Measurements from ENCODE around the gene THSD7A. TPM values are rescaled to one million over a fixed set of nuclear protein-coding genes. Genes with fewer than 3 reads are reported as not detected.

Gene THSD7A
- total RNA-seq, 1 experiment from 2014 or later, result not detected

DNA sequence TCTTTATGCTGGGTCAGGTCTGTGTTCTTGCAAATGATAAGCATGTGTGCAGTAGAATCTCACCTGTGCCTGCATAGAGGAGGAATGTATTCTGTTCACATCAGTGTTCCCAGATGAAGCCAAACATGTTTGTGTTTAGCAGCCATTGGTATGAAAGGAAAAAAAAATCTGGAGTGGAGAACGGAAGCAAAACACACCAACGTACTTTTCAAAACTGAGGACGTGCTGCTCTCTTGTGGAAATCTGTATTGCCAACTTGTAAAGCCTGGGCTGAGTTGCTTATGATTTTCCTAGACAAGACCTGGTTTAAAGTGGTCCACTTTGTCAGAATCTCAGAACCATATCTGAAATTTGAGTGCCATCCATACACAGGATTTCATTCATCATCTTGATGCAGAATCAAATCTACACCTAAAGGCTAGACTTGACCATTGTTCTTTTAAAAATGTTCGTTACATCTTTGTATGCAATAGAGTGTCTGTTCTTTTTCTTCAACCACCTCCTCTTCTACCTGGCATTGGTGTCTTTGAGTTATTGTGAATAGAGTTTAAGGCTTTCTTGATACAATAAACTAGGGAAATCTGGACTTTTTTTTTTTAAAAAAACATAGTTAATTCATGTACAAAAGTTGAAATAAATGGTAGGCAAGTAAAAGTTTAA lies 490.6 kb downstream of the THSD7A start:
- peaks cover 12% of the 10 kb centered on the region for H3K4me1 Mint-ChIP-seq (ENCODE audit: insufficient read depth, unreplicated experiment)
- H3K36me3 Mint-ChIP-seq (ENCODE audit: insufficient read depth, unreplicated experiment), result no peaks in the 10 kb centered on the region
- no peak overlapping the region for H3K4me3 Mint-ChIP-seq (ENCODE audit: unreplicated experiment)
- DNase-seq (ENCODE audit: unreplicated experiment), result peak; percentile 41
- no peak overlapping the region for H3K27ac Mint-ChIP-seq (ENCODE audit: low read depth, unreplicated experiment)
- no peaks in the 10 kb centered on the region for H3K9me3 Mint-ChIP-seq (ENCODE audit: unreplicated experiment)
- TF ChIP-seq, protein P1, sequence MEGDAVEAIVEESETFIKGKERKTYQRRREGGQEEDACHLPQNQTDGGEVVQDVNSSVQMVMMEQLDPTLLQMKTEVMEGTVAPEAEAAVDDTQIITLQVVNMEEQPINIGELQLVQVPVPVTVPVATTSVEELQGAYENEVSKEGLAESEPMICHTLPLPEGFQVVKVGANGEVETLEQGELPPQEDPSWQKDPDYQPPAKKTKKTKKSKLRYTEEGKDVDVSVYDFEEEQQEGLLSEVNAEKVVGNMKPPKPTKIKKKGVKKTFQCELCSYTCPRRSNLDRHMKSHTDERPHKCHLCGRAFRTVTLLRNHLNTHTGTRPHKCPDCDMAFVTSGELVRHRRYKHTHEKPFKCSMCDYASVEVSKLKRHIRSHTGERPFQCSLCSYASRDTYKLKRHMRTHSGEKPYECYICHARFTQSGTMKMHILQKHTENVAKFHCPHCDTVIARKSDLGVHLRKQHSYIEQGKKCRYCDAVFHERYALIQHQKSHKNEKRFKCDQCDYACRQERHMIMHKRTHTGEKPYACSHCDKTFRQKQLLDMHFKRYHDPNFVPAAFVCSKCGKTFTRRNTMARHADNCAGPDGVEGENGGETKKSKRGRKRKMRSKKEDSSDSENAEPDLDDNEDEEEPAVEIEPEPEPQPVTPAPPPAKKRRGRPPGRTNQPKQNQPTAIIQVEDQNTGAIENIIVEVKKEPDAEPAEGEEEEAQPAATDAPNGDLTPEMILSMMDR (IDR thresholded peaks at IDR 0.05; ENCODE audit: unreplicated experiment), result peak; percentile 37
- intact Hi-C loops (cut with micrococcal nuclease), result loop anchor here (1.0 to 10.0 kb wide), 4 partner anchors 129 to 929 kb away; no protein-coding TSS in a partner anchor
- BruUV-seq (replicated peaks), result no TSS peak
- H3K27me3 Mint-ChIP-seq (ENCODE audit: insufficient read depth, unreplicated experiment), result no peaks in the 10 kb centered on the region
- POLR2A ChIA-PET, result interaction anchor here (0.6 kb wide), 1 partner anchor 1137 kb away, joined by 4 read pairs; no protein-coding TSS in a partner anchor
- CTCF ChIA-PET, result interaction anchor here (0.6 to 2.2 kb wide), 10 partner anchors 10 to 520 kb away, joined by 3 to 9 read pairs (median 3); no protein-coding TSS in a partner anchor

DNA sequence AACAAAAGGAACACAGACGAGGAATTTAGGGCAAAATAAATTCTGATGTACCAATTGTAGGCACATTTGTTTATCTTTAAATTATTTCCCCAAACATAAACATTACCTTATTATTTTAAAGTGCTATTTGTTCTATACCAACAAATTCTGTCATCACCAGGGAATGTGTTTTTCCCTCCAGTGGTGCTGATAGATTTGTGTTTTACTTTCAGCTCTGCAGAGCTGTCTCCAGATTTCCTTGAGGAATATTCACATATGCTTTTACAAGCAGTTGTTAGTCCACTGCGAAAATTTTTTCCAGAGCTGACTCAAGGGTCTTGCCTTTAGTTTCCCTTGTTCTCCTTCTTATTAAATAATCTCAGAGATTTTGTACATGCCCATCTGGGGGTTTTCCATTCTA lies 495.6 kb downstream of the THSD7A start:
- TF ChIP-seq, protein P1 (IDR thresholded peaks at IDR 0.05; ENCODE audit: unreplicated experiment), result no peak
- ChIA-PET CTCF (no interaction called here), POLR2A (no interaction called here)
- Mint-ChIP-seq H3K9me3 (ENCODE audit: unreplicated experiment) (no peaks in the 10 kb centered on the region), H3K27ac (ENCODE audit: low read depth, unreplicated experiment) (no peak overlapping the region), H3K27me3 (ENCODE audit: insufficient read depth, unreplicated experiment) (no peaks in the 10 kb centered on the region), H3K36me3 (ENCODE audit: insufficient read depth, unreplicated experiment) (no peaks in the 10 kb centered on the region), H3K4me1 (ENCODE audit: insufficient read depth, unreplicated experiment) (peaks cover 5% of the 10 kb centered on the region), H3K4me3 (ENCODE audit: unreplicated experiment) (no peak overlapping the region)
- intact Hi-C loops (cut with micrococcal nuclease), result no loop called here
- DNase-seq (ENCODE audit: unreplicated experiment), result no peak
- no TSS peak for BruUV-seq (replicated peaks)

DNA sequence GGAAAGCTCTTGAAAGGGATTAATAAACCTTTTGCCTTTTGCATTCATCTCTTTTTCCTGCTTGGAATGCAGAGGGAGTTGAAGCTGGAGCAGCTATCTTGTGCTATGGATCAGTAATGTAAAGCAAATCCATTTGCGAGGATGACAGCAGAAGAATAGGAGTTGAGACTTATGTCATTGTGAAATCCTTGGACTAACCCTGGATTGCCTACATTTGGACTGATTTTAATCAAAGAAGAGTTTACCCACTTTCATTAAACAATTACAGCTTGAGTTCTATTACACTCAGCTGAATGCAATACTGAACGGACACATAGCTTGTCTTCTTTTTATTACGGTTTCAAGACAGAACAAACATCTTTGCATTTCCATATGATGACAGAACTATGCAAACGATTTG lies 496.1 kb downstream of the THSD7A start:
- H3K4me3 Mint-ChIP-seq (ENCODE audit: unreplicated experiment), result no peak overlapping the region
- intact Hi-C loops (cut with micrococcal nuclease), result no loop called here
- no TSS peak for BruUV-seq (replicated peaks)
- no peaks in the 10 kb centered on the region for H3K9me3 Mint-ChIP-seq (ENCODE audit: unreplicated experiment)
- no peaks in the 10 kb centered on the region for H3K27me3 Mint-ChIP-seq (ENCODE audit: insufficient read depth, unreplicated experiment)
- no peak overlapping the region for H3K27ac Mint-ChIP-seq (ENCODE audit: low read depth, unreplicated experiment)
- ChIA-PET CTCF (no interaction called here), POLR2A (no interaction called here)
- TF ChIP-seq, protein P1 (IDR thresholded peaks at IDR 0.05; ENCODE audit: unreplicated experiment), result no peak
- no peaks in the 10 kb centered on the region for H3K36me3 Mint-ChIP-seq (ENCODE audit: insufficient read depth, unreplicated experiment)
- peaks cover under 1% of the 10 kb centered on the region for H3K4me1 Mint-ChIP-seq (ENCODE audit: insufficient read depth, unreplicated experiment)
- DNase-seq (ENCODE audit: unreplicated experiment), result no peak

DNA sequence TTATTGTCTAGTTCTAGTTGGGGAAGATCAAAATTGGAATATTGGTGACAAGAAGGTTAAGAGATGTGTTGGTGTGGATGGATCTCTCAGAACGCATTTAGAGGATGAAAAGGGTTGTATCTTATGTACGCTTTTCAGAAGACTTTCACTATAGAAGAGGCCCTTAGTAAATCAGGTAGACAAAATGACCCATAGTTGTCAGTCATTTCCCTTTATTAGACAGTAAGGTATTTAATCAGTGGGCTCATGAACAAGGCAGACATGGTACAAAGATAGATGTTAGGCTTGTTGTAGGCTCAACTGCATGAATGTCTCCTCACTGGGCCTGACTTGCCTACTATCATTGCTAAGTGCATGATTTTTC lies 499.2 kb downstream of the THSD7A start:
- no TSS peak for BruUV-seq (replicated peaks)
- no peak overlapping the region for H3K27ac Mint-ChIP-seq (ENCODE audit: low read depth, unreplicated experiment)
- no peaks in the 10 kb centered on the region for H3K36me3 Mint-ChIP-seq (ENCODE audit: insufficient read depth, unreplicated experiment)
- no peaks in the 10 kb centered on the region for H3K27me3 Mint-ChIP-seq (ENCODE audit: insufficient read depth, unreplicated experiment)
- CTCF ChIA-PET, result interaction anchor here (1.2 to 1.8 kb wide), 2 partner anchors 8 to 11 kb away, joined by 4 to 9 read pairs; no protein-coding TSS in a partner anchor
- TF ChIP-seq, protein P1 (IDR thresholded peaks at IDR 0.05; ENCODE audit: unreplicated experiment), result no peak
- no peaks in the 10 kb centered on the region for H3K9me3 Mint-ChIP-seq (ENCODE audit: unreplicated experiment)
- no peak for DNase-seq (ENCODE audit: unreplicated experiment)
- no peak overlapping the region for H3K4me3 Mint-ChIP-seq (ENCODE audit: unreplicated experiment)
- H3K4me1 Mint-ChIP-seq (ENCODE audit: insufficient read depth, unreplicated experiment), result peaks cover 7% of the 10 kb centered on the region
- POLR2A ChIA-PET, result no interaction called here
- intact Hi-C loops (cut with micrococcal nuclease), result no loop called here

Data from MCF 10A (cell line).